Renal cortex interstitium (tissue), 11 donors: ENCODE results near the gene DENND2A. TPM values are rescaled to one million over a fixed set of nuclear protein-coding genes. Genes with fewer than 3 reads are reported as not detected.
A peak's percentile ranks its signal among the peaks of the same experiment; 100 is the strongest.
"Not testable (repeated sequence)": the region's sequence is repeated elsewhere in the genome, so short reads cannot be mapped to it uniquely, and the experiment has no call there.

Source experiments
- DNase-seq, 11 donors: peaks; one replicate each; pipeline ENCODE4 v3.0.0-alpha.2; 2013; ENCODE audit warnings: low read depth in 9 of 11, low spot score in 4 of 11; ENCODE audit errors: extremely low read depth in 1 of 11
- polyA plus RNA-seq, 3 donors: library from polyadenylated mRNA; unstranded; fragments of 120-200 nt; gene quantifications; one replicate each; pipeline ENCODE4 v1.2.1, GENCODE V29; 2013; ENCODE audit not compliant: insufficient read length in 3 of 3

Gene DENND2A
- polyA plus RNA-seq, 3 donors: 34.2 to 37.3 (median 35.4) TPM

DNA sequence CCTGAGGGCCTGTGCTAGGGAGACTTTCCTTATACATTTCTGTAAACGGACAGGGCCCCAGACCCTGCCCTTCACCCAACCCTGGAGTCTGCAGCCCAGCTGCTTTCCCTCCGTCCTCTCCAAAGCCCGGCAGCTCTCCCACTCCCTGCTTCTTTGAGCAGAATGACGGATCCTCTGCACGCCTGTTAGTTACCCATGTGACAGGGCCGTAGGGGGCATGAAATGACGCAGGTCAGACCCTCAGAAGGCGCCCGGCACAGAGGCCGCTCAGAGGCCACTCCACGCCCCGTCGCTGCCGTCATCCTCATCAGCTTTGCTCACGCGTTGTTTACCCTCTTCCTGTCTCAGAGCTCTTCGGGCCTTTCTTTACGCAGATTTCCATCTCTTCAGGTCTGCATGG is 101.2 kb downstream of the DENND2A start:
- DNase-seq: peak in 1 of 11 donors; percentile 63

DNA sequence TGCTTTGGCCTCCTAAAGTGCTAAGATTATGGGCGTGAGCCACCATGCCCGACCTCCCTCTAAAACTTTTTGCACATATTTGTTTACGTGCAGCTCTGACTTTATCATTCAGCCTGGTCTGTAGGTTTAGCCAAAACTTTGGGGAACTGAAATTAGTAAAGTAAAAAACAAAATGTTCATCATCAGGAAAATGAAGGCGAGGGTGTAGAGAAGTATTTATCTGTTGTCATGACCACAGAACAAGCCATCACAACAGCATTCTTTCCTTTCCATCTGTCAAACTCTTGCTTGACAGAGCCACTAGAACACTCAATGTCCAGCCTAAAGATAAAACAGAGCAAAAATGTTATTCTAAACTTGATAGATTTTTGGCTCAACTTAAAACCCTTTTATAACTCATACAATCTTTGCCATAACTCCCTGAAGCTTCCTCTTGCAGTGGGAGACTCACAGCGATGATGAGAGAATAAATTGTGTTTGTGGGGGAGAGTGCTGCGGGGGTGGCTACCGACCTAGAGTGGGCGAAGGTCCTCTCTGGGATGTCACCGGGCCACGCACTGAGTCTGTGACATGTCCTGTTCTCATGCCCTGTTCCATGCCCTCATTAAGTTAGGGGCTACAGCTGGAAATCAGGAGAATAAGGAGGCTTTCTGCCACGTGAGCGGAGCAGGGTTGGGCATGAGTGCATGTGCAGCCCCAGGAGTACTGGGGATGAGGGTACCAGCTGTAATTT is 102.7 kb downstream of the DENND2A start:
- no peak for DNase-seq

DNA sequence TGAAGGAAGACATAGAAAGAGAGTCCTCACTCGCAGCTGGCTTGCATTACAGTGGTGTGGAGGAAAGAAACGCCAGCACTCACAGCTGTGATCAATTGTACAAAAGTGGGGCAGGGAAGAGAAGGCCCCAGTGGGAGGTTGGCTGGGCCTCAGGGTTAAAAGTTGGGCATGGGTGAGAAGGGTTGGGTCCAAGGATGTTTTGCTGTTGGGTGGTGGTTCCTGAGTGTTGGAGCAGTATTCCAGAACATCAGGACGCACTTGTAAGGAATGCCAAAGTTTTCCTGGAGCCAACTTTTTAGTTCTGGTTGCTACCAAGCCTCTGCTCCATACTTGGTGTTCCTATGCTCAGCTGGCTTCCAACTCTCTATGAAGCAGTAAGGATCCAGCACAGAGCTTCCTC is 105.9 kb downstream of the DENND2A start:
- DNase-seq: no peak

DNA sequence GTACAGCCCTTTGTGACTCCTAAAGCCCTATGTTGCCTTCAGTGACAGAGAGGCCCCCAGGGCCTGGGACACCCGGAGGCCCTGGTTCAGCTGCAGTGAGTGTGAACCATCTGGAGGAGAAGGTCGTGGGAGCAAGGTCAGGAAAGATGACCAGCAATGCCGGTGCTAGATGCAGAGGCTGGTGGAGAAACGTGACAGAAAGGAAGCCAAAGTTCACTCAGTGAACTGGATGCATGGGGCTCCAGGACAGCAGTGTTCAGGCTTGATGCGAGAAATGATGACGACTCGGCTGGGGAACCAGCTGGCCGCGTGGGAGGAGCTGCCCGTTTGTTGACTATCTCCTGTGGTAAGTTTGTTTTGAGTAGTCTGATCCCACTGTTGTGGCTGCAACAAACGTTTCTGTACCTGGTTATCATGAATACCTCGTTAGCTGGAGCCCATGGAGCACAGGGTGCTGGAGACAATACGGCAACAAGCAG is 107.2 kb downstream of the DENND2A start:
- no peak for DNase-seq

DNA sequence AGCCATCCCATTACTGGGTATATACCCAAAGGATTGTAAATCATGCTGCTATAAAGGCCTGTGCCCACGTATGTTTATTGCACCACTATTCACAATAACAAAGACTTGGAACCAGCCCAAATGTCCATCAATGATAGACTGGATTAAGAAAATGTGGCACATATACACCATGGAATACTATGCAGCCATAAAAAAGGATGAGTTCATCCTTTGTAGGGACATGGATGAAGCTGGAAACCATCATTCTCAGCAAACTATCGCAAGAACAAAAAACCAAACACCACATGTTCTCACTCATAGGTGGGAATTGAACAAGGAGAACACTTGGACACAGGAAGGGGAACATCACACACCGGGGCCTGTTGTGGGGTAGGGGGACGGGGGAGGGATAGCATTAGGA is 111.2 kb downstream of the DENND2A start:
- not testable (repeated sequence) for DNase-seq

DNA sequence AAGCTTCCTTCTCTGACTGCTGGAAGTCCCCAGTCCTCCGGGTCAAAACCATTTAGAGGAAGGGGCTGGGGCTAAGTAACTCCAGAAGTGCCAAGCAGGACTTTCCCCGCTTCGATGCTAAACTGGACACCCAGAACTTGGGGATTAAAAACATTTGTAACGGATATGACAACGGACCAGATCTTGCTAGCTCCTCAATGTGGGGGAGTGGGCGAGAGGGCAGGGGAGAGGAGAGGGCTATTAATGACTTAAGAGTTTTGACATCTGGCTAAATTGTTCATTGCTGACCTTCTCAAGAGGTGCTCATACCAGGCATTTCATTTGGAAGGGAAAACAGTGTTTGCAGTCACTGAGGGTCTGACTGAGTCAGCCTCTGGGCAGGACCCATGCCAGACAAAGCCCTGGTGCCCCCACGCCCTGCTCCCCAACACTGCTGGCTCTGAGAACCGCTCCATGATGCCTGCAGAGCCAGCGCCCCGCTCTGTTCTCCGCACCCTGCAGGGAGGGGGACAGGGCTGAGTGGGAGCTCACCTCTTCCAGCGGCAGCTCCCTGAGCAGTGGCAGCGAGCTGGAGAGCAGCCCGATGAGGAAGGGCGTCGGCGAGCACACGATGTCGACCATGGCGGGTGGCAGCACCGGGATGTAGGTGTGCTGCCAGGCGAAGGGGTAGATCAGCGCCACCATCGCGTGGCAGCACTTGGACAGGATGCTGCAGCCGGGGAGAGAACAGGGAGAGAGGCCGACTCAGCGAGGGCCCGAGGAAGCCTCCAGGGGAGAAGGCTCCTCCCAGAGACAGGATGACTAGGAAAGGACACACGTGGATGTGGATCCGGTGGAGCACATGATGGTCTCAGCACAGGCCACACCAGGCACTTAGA is 113.6 kb downstream of the DENND2A start:
- DNase-seq: no peak

DNA sequence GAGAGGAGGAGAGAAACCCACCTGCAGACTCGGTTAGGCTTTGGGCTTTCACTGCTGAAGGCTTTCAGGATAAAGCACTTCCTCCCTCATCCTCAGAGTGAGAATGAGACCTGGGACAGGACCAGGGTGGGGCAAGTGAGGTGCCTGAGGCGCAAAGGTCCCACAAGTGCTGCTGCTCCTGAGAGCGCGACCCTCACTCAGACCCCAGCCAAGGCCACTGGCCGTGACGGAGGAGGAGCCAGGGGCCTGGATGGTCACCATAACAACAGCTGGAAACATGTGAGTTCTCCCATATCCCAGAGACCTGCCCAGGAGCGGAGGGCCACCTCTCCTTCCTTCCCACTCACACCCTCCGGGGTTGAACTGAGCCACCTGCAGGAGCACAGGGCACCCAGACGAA is 114.4 kb downstream of the DENND2A start:
- no peak for DNase-seq

DNA sequence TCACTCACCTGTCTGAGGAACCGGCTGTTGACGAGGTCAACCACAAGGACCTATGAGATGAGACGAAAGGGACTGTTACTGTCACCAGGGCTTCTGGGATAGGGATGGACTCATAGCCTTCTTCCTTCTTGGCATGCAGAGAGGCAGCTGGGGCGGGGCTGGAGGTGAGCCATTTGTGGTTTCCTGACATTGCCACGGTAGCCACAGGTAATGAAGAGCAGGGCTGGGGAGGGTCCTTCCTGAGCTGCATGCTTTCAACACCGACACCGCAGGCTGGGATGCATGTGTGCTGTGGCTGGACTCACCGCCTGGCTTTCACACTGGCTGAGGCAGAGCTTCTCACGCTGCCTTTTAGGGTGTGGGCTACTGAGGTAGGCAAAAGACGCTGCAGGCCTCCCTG is 114.9 kb downstream of the DENND2A start:
- no peak for DNase-seq

DNA sequence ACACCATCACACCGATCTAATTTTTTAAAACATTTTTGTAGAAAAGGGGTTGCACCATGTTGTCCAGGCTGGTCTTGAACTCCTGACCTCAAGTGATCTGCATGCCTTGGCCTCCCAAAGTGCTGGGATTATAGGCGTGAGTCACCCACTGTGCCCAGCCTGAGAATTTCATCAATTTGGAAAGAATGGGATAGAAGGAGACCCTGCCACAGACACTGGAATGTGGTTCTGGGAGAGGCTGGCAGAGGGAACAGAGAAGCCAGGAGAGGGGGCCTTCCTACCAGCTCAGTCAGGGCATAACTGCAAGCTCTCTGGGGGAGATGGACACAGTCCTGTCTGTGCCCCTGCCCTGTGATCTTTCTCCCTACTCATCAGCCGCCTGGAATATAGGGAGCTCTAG is 119.2 kb downstream of the DENND2A start:
- DNase-seq: no peak

DNA sequence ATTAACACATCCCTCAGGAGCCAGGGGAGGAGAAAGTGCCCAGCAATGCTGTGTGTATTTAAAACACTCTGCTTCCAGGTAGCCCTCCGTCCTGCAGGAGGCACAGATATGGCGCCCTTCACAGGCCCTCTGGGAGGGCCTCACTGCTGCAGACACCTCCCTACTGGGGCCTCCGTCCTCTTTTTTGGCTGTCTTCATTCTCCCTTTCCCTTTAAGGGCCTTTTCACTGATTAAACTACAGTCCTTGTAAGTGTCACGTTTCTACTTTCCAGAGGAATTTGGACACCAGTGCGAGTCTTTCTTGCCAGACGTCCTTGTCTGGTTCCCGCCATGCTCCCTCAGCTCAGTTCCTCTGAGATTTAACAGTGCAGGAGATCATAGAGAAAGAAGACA is 121.6 kb downstream of the DENND2A start:
- no peak for DNase-seq

DNA sequence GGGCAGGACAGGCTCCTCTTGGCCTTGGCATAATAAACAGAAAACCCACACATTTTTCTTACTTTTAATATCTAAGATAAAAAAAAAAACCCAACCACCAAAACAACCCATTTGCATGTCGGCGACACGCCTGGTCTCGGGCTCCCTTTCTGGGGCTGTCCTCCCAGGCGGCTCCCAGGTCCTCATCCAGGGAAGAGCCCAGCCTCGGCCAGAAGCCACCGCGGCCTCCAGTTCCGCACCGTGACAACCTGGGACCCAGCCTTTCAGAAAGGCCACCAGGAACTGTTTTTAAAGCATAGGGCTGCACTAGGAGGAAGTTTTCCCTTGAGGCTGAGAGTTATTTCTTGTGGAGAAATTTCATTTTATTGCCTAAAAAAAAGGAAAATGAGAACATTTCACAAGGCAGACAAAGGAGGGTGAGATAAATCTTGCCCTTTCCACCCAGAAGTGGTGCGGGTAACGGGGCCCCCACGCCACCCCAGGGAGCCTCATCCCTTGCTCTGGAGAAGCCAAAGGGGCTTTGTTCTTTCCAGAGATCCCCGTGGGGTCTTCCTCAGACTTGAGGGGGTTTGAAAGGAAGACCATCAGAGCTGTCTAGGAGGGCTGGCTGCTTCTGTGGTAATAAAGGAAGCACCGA is 122.1 kb downstream of the DENND2A start:
- no peak for DNase-seq

DNA sequence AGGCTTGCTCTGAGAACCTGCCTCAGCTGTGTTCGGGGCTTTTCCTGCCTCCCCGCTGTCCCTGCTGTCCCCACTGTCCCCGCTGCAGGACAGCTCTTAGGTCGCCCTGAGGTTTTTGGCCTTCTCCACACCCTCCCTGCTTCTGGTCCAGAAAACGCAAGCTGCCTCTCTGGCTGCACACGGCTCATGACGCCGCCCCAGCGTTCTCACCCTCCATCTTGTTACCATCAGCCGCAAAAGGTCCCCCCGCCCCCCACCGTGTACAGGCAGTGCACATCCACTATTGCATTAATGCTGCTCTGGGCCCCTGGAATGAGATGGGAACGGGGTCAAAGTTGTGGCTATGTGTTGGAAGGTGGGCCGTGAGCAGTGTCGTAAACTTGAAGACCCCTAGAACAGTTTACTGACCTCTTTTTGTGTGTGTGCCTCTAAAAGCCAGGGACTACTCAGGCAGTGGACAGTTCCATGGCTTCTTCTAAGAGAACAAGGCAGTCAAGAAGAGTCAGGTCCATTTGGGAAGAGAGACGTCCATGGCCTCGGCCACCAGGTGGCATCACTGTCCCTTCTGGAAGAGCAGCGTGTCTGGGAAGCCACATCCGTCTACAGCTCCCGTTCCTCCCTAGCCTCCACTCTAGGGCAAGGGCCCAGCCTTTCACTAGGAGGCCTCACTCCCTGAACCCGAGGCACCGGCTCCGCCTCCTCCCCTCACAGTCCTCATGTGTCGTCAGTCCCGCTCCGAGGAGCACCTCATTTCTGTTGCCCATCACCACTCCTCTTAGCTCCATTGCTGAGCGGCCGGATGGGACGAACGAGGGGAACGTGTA is 122.9 kb downstream of the DENND2A start:
- DNase-seq: peak in 9 of 11 donors; percentile 77 to 88 (median 82)

DNA sequence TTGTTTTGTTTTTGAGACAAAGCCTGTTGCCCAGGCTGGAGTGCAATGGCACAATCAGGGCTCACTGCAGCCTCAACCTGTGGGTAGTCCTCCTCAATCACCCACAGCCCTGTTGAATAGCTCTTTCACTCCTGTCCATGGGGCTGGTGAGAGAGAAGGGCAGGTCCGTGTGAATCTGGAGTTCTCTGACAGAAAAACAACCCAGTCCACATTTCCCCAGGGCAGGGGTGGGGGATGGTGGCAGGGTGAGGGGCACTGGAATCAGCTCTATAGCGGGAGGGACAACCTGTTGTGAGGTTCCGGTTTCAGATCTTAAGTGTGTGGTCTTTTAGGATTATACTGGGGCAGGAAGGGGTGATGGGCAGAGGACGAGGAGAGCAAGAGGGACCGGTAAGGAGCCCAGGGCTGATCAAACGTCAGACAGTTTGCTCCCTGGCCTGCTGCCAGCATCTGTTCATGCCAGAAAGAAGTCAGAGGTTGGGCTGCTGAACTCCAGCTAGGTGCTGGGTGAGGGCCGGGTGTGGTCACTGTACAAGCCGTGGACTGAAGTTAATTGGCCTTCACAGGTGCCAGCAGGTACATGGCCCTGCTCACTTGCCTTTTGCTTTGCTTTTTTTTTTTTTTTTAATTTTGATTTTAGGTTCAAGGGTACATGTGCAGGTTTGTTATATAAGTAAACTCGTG is 128.2 kb downstream of the DENND2A start:
- no peak for DNase-seq

DNA sequence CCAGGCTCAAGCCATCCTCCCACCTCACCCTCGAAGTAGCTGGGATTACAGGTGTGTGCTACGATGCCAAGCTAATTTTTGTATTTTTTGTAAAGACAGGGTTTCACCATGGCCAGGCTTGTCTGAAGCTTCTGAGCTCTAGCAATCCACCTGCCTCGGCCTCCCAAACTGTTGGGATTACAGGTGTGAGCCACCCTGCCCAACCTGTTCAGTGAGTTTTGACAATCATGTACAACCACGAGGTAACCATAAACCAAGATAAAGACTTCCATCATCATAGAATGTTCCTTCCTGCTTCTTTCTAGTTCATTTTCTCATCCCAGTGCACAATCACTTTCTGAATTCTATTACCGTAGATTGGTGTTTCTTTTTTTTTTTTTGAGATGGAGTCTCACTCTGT is 130.8 kb downstream of the DENND2A start:
- no peak for DNase-seq

DNA sequence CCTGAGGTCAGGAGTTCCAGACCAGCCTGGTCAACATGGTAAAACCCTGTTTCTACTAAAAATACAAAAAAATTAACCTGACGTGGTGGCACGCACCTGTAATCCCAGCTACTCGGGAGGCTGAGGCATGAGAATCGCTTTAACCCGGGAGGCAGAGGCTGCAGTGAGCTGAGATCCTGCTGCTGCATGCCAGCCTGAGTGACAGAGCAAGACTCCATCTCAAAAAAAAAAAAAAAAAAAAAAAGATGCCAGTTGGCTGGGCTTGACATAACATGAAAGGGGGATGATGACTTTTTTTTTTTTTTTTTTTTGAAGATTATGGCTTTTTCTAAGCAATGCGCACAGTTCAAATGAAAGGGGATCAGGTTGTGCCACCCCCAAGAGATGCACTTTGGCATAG is 133.1 kb downstream of the DENND2A start:
- not testable (repeated sequence) for DNase-seq

DNA sequence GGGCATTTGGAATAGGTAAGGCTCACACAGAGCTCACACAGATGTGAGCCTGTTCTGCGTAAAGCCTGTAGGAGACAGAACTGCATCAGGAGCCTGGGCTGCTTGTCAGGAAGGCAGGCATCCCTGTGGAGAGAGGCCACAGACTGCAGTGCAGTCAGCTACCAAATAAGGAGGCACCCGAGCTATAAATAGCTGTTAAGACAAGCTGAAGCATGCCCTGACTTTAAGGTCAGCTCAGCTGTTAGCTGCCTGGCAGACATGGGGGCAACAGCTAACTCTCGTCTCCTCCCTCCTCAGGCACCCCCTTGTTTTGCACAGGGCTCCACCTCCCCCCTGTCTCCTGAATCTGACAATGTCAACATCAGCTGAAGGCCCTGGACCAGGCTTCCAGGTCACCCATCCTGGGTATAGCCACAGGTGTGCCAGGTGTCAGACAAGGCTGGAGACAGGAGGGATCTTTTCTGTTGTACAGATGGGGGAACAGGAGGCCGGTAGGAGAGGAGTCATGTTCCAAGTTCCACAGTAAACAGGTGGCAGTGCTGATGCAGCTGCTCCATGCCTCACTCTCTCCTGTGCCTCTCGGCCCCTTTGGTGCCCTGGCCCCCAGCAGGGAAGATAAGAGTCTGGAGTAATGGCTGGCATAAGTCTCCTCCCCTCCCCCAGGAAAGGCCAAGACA is 133.7 kb downstream of the DENND2A start:
- no peak for DNase-seq

DNA sequence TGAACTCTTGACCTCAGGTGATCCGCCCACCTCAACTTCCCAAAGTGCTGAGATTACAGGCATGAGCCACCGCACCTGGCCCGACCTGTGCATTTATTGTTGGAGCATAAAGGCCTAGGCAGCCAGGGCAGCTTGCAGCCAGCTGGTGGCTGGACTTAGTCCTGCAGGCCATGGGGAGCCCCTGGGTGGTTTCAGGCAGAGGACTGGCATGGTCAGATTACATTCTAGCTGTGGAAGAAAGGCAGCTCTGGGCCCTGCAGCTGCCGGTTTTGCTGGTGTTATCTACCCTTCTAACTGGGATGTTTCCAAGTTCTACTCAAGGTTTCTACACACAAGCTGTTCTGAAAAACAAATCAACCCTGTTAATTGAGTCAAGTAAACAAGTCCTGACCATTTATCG is 138.6 kb downstream of the DENND2A start:
- no peak for DNase-seq

DNA sequence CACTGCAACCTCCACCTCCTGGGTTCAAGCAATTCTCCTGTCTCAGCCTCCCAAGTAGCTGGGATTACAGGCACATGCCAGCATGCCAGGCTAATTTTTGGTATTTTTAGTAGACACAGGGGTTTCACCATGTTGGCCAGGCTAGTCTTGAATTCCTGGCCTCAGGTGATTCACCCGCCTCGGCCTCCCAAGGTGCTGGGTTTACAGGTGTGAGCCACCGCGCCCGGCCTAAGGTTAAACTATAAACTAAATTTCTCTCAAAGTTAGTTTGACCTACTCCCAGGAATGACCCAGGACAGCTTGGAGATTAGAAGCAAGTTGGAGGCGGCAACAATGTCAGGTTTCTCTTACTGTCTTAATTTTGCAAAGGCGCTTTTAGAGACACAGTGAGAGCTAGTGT is 142.8 kb downstream of the DENND2A start:
- DNase-seq: not testable (repeated sequence)
